ENCODE results near the gene TBX3. TPM values are rescaled to one million over a fixed set of nuclear protein-coding genes. Genes with fewer than 3 reads are reported as not detected.
"Not testable (repeated sequence)": the region's sequence is repeated elsewhere in the genome, so short reads cannot be mapped to it uniquely, and the experiment has no call there.

TBX3 gene
- total RNA-seq, result 10 to 100 TPM; 15.2 to 48.1 (median 35.4) TPM

DNA sequence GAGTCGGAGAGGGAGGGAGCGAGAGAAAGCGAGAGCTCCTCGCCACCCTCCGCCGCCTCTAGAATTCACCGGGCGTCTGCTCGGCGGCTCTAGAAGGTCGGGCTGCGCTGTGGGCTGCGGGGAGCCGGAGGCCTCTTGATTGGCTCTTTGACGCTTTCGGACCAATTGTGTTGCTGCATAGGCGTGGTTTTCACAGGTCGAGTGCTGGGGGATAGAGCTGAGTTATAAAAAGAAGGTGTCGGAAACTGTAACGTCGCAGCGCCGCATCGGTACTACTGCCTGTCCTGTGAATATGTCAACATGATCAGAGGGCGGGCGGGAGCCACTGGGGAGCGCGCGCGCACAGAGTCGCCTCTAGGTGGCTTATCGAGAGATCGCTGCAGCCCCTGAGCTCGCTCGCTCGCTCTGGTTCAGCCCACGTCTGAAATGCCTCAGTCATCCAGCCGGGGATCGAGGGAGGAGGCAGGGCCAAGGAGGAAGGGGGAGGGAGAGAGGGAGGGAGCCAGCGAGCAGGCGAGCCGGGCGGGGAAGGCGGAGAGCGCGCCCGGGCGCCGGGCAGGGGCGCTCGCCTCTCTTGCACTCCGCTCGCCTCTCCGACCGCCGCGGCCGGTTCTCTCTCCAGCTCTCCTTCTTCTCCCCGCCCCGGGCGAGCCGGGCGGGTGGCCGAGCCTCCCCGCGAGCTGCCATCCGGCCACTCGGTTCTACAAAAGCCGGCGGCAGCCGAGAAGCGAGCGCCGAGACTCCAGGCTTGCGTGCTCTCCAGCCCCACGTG, at the start of gene TBX3:
Gene TBX3, minus strand, starts transcription at position 78 of the 772 bp plus-strand sequence. CDS start 975 bp downstream, outside the sequence.
- WGBS, 2 donors, result 0 to 1% methylated on average over 44 to 62 of the region's 76 CpGs
- DNase-seq (ENCODE audit: low spot score in 2 of 2), result peak; percentile 95 to 99
- TF ChIP-seq CTCF (IDR thresholded peaks at IDR 0.05) (peak in 1 of 3 donors; percentile 10), POLR2A (IDR thresholded peaks at IDR 0.05) (peak in 1 of 2 donors; percentile 52)
- intact Hi-C loops (cut with DNase I; ENCODE audit: low total_unique reads), result no loop called here
- H3K4me3 ChIP-seq (ENCODE audit: low read depth, poor library complexity, severe bottlenecking), result peak within 1 kb of the TSS; percentile 54

- H3K4me3 ChIP-seq (ENCODE audit: low read depth, poor library complexity, severe bottlenecking), result no peak overlapping the region
- WGBS, 2 donors, result 54 to 60% methylated on average over 4 of the region's 4 CpGs
- no peak for TF ChIP-seq CTCF (IDR thresholded peaks at IDR 0.05)
- TF ChIP-seq POLR2A (IDR thresholded peaks at IDR 0.05), result no peak
- DNase-seq (ENCODE audit: low spot score in 2 of 2), result no peak
- intact Hi-C loops (cut with DNase I; ENCODE audit: low total_unique reads), result no loop called here
Measured at GRCh38 chr12:114732426-114733030, 48.6 kb upstream of the TBX3 start.

DNA sequence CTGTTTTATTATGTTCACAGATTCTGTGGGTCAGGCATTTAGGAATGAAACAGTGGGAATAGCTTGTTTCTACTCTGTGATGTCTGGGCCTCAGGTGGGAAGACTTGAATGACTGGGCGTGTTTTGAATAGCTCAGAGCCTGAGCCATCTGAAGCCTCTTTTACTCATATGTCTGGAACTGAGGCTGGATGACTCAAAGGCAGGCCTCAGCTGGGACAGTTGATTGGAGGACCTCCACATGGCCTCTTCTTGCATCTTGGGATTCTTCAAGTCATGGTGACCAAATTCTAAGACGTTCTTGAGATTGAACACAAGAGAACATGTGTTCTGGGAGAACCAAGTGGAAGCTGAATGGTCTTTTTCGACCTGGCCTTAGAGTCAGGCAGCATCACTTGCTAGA, 45.8 kb upstream of the TBX3 start:
- TF ChIP-seq POLR2A (IDR thresholded peaks at IDR 0.05), result no peak
- TF ChIP-seq CTCF (IDR thresholded peaks at IDR 0.05), result no peak
- H3K4me3 ChIP-seq (ENCODE audit: low read depth, poor library complexity, severe bottlenecking), result no peak overlapping the region
- WGBS, 2 donors, result 70 to 81% methylated on average over 3 of the region's 3 CpGs
- intact Hi-C loops (cut with DNase I; ENCODE audit: low total_unique reads), result no loop called here
- DNase-seq (ENCODE audit: low spot score in 2 of 2), result no peak

GRCh38 chr12:114726092-114726710, 42.2 kb upstream of the TBX3 start:
- no peak for DNase-seq (ENCODE audit: low spot score in 2 of 2)
- intact Hi-C loops (cut with DNase I; ENCODE audit: low total_unique reads), result no loop called here
- no peak overlapping the region for H3K4me3 ChIP-seq (ENCODE audit: low read depth, poor library complexity, severe bottlenecking)
- no peak for TF ChIP-seq CTCF (IDR thresholded peaks at IDR 0.05)
- no peak for TF ChIP-seq POLR2A (IDR thresholded peaks at IDR 0.05)
- WGBS, 2 donors, result 59 to 86% methylated on average over 7 of the region's 7 CpGs

DNA sequence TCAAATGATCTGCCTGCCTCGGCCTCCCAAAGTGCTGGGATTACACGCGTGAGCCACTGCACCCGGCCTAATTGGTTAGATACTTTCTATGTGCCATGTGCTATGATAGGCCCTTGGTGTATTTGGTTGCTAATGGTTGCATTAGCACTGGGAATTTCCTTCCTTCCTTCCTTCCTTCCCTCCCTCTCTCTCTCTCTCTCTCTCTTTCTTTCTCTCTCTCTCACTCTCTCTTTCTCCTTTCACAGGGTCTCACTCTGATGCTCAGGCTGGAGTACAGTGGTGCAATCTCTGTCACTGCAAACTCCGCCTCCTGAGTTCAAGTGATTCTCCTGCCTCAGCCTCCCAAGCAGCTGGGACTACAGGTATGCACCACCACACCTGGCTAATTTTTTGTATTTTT, 38.2 kb upstream of the TBX3 start:
- WGBS, 2 donors, result 84 to 95% methylated on average over 5 of the region's 5 CpGs
- intact Hi-C loops (cut with DNase I; ENCODE audit: low total_unique reads); H3K4me3 ChIP-seq (ENCODE audit: low read depth, poor library complexity, severe bottlenecking); DNase-seq (ENCODE audit: low spot score in 2 of 2): not testable (repeated sequence)

DNA sequence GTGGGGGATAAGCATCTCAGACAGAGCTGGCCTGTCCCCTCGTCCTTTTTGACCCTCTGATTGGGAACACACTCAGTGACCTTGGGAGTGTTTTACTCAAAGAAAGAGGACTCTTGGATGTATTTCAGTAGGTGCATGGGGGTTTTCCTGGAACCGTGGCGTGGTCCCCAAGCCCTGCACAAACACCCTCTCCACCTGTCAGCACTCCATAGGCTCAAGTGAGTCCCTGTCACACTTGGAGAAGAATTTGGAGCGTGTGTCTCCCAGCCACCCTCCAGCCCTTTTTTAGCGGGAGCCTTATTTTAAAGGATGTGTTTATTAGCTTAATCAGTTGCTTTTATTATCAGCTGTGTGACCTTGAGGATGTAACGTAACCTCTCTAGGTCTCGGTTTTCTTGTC, 37.3 kb upstream of the TBX3 start:
- 73 to 74% methylated on average over 7 of the region's 7 CpGs for WGBS, 2 donors

More for the DNA sequence above, 37.3 kb upstream of the TBX3 start:
- intact Hi-C loops (cut with DNase I; ENCODE audit: low total_unique reads), result no loop called here
- DNase-seq (ENCODE audit: low spot score in 2 of 2), result no peak
- no peak overlapping the region for H3K4me3 ChIP-seq (ENCODE audit: low read depth, poor library complexity, severe bottlenecking)
- TF ChIP-seq CTCF (IDR thresholded peaks at IDR 0.05) (no peak), POLR2A (IDR thresholded peaks at IDR 0.05) (no peak)

All from lower leg skin (tissue), 4 donors.